BLaER1 treated with 17β-estradiol and CSF1 and Interleukin-3, amounts not matched to agents 10 nM and 100 nM (cell line): ENCODE results near the gene RTF2.
A peak's percentile ranks its signal among the peaks of the same experiment; 100 is the strongest.
"Not testable (repeated sequence)": the region's sequence is repeated elsewhere in the genome, so short reads cannot be mapped to it uniquely, and the experiment has no call there.

Experiments
- H3K27ac ChIP-seq, 11 experiments: shearing (Covaris generic); formaldehyde crosslinking; 2 replicates each; pipeline ENCODE4 v1.8.1; 2022
- H3K27me3 ChIP-seq, 11 experiments: shearing (Covaris generic); formaldehyde crosslinking; 2 replicates each; pipeline ENCODE4 v1.8.1; 2022
- H3K36me3 ChIP-seq, 11 experiments: shearing (Covaris generic); formaldehyde crosslinking; 2 replicates each; pipeline ENCODE4 v1.8.1; 2022
- H3K4me1 ChIP-seq, 10 experiments: shearing (Covaris generic); formaldehyde crosslinking; 2 replicates each; pipeline ENCODE4 v1.8.1; 2022
- H3K4me2 ChIP-seq, 11 experiments: shearing (Covaris generic); formaldehyde crosslinking; 2 replicates each; pipeline ENCODE4 v1.8.1; 2022
- H3K4me3 ChIP-seq, 10 experiments: shearing (Covaris generic); formaldehyde crosslinking; 2 replicates each; pipeline ENCODE4 v1.8.1; 2022
- H3K9ac ChIP-seq, 11 experiments: shearing (Covaris generic); formaldehyde crosslinking; 2 replicates each; pipeline ENCODE4 v1.8.1; 2022
- H3K9me3 ChIP-seq, 11 experiments: shearing (Covaris generic); formaldehyde crosslinking; replicated peaks in 1 of 11; 2 replicates each; pipeline ENCODE4 v1.8.1; 2022
- H4K20me1 ChIP-seq, 11 experiments: shearing (Covaris generic); formaldehyde crosslinking; 2 replicates each; pipeline ENCODE4 v1.8.1; 2022
- Cebpa-rat ChIP-seq, 11 experiments: shearing (Covaris generic); IDR thresholded peaks; 2 replicates each; pipeline ENCODE4 v1.8.1; 2022

The RTF2 gene

GRCh38 chr20:56517211-56517610, 48.8 kb downstream of the RTF2 start:
- H3K27ac ChIP-seq, result no peak overlapping the region
- H3K4me1 ChIP-seq, result no peaks in the 10 kb centered on the region
- TF ChIP-seq Cebpa-rat (IDR thresholded peaks at IDR 0.05), result no peak
- peaks cover 85 to 97% (median 91%) of the 10 kb centered on the region in 11 experiments for H3K36me3 ChIP-seq
- no peak overlapping the region for H3K4me2 ChIP-seq
- peaks cover 0 to 19% (median 5%) of the 10 kb centered on the region in 11 experiments; a peak in 9 of 22 replicates for H4K20me1 ChIP-seq
- no peaks in the 10 kb centered on the region for H3K27me3 ChIP-seq
- peaks cover 42 to 53% (median 46%) of the 10 kb centered on the region in 11 experiments for H3K9me3 ChIP-seq
- no peak overlapping the region for H3K4me3 ChIP-seq
- H3K9ac ChIP-seq, result no peak overlapping the region

DNA sequence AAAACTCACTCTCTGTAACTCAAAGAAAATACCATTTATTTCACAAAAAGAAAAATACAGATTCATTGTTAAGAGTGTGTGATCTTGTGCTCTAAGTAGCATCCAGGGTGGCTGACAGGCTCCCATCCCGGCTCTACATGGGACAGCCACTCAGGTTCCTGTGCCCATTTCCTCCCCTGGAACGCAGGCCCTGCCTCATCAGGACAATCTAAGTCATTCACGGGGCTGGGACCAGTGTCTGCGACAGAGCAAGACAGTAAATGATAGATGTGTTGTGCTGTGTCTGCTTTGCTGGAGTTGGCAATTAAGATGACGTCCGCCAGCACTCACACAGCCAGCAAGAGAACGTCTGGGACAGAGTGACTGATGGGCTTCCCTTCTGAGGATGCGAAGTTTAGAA, 49.2 kb downstream of the RTF2 start:
- Histone ChIP-seq H3K4me1 (no peaks in the 10 kb centered on the region), H3K36me3 (peaks cover 82 to 92% (median 87%) of the 10 kb centered on the region in 11 experiments), H3K9me3 (peaks cover 43 to 54% (median 48%) of the 10 kb centered on the region in 11 experiments), H3K27ac (no peak overlapping the region), H3K9ac (no peak overlapping the region), H3K27me3 (no peaks in the 10 kb centered on the region), H4K20me1 (peaks cover 0 to 15% (median 1%) of the 10 kb centered on the region in 11 experiments; a peak in 8 of 22 replicates), H3K4me3 (0 out of 20 replicates have a peak overlapping the region, but pooled peaks of 1 of the 10 experiments have one; percentile 15), H3K4me2 (no peak overlapping the region)
- no peak for TF ChIP-seq Cebpa-rat (IDR thresholded peaks at IDR 0.05)

- H3K27ac ChIP-seq, result no peak overlapping the region
- H3K9ac ChIP-seq, result no peak overlapping the region
- H3K9me3 ChIP-seq, result peaks cover 43 to 54% (median 49%) of the 10 kb centered on the region in 11 experiments
- TF ChIP-seq Cebpa-rat (IDR thresholded peaks at IDR 0.05), result no peak
- H3K4me2 ChIP-seq, result no peak overlapping the region
- peaks cover 0 to 10% (median 0%) of the 10 kb centered on the region in 11 experiments; a peak in 4 of 22 replicates for H4K20me1 ChIP-seq
- 0 out of 20 replicates have a peak overlapping the region, but pooled peaks of 1 of the 10 experiments have one; percentile 15 for H3K4me3 ChIP-seq
- H3K27me3 ChIP-seq, result no peaks in the 10 kb centered on the region
- H3K4me1 ChIP-seq, result no peaks in the 10 kb centered on the region
- peaks cover 77 to 87% (median 82%) of the 10 kb centered on the region in 11 experiments for H3K36me3 ChIP-seq
These were observed 49.7 kb downstream of the RTF2 start for GRCh38 chr20:56518126-56518525.

DNA sequence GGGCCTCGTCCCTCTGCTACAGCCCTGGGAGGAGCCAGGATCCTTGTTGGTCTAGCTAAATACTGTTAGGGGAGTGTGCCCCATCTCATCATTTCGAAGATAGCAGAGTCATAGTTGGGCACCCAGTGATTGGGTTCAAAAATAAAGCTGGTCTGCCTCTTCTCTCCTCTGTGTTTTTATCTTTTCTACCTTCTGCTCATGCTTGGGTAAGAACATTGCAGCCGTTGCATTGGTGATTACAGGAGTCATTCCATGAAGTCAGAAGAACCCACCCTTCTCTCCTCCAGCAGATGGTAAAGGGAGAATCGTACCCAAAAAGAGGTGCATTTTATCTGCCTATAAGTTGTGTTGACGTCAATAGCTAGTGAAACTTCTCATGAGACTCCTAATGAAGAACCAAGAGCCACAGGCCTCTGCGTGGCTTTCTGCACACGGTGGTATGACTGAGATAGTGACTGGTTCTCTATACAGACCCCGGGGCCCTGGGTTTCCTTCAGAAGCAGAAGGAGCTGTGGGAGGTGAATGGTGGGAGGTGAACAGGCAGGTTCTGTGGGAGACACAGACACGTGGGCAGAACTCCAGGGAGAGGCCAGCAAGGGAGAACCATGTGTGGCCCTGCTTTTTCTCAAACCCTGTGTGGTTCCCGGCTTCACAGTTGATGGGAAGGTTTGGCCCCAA, 50.4 kb downstream of the RTF2 start:
- Histone ChIP-seq H3K4me1 (no peaks in the 10 kb centered on the region), H3K27me3 (no peaks in the 10 kb centered on the region), H3K9me3 (peaks cover 43 to 54% (median 51%) of the 10 kb centered on the region in 11 experiments), H3K27ac (no peak overlapping the region), H3K4me2 (no peak overlapping the region), H4K20me1 (peaks cover 0 to 3% (median 0%) of the 10 kb centered on the region in 11 experiments; a peak in 1 of 22 replicates), H3K4me3 (0 out of 20 replicates have a peak overlapping the region, but pooled peaks of 2 of the 10 experiments have one; percentile 14 to 37), H3K9ac (no peak overlapping the region), H3K36me3 (peaks cover 70 to 80% (median 74%) of the 10 kb centered on the region in 11 experiments)
- TF ChIP-seq Cebpa-rat (IDR thresholded peaks at IDR 0.05), result no peak

- H3K4me3 ChIP-seq, result peak overlapping the region in 5 of 10 experiments; percentile 29 to 39 (median 37); a peak in 6 of 20 replicates
- no peak for TF ChIP-seq Cebpa-rat (IDR thresholded peaks at IDR 0.05)
- peaks cover 43 to 54% (median 51%) of the 10 kb centered on the region in 11 experiments for H3K9me3 ChIP-seq
- no peak overlapping the region for H3K4me2 ChIP-seq
- no peak overlapping the region for H3K9ac ChIP-seq
- no peak overlapping the region for H3K27ac ChIP-seq
- peaks cover 63 to 74% (median 68%) of the 10 kb centered on the region in 11 experiments for H3K36me3 ChIP-seq
- no peaks in the 10 kb centered on the region for H3K4me1 ChIP-seq
- H3K27me3 ChIP-seq, result no peaks in the 10 kb centered on the region
- H4K20me1 ChIP-seq, result no peaks in the 10 kb centered on the region
These were observed 51.1 kb downstream of the RTF2 start for GRCh38 chr20:56519551-56519950.

DNA sequence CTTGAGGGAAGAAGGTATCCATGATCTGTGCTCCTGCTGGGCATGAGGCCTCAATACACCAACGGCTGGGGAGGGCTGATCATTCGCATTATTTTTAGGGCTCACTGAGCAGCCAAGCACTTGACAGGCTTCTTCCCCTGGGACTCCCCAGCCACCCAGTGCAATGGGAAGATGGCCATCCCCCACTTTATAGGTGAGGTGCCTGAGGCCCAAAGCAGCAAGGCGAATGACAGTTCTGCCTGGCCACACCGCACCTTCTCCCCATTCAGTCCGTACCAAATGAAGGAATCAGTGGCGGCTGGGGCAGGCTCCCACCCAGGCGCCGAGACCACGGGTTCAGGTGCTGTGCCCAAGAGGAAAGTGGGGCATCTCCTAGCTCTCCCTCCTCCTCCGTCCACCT, 51.8 kb downstream of the RTF2 start:
- peak overlapping the region in 8 of 10 experiments; percentile 8 to 47 (median 36); a peak in 11 of 20 replicates for H3K4me3 ChIP-seq
- H4K20me1 ChIP-seq, result no peaks in the 10 kb centered on the region
- H3K36me3 ChIP-seq, result peaks cover 59 to 68% (median 64%) of the 10 kb centered on the region in 11 experiments
- H3K27ac ChIP-seq, result no peak overlapping the region
- no peaks in the 10 kb centered on the region for H3K4me1 ChIP-seq
- peaks cover 43 to 54% (median 51%) of the 10 kb centered on the region in 11 experiments for H3K9me3 ChIP-seq
- no peak overlapping the region for H3K4me2 ChIP-seq
- no peak for TF ChIP-seq Cebpa-rat (IDR thresholded peaks at IDR 0.05)
- H3K9ac ChIP-seq, result no peak overlapping the region
- no peaks in the 10 kb centered on the region for H3K27me3 ChIP-seq

DNA sequence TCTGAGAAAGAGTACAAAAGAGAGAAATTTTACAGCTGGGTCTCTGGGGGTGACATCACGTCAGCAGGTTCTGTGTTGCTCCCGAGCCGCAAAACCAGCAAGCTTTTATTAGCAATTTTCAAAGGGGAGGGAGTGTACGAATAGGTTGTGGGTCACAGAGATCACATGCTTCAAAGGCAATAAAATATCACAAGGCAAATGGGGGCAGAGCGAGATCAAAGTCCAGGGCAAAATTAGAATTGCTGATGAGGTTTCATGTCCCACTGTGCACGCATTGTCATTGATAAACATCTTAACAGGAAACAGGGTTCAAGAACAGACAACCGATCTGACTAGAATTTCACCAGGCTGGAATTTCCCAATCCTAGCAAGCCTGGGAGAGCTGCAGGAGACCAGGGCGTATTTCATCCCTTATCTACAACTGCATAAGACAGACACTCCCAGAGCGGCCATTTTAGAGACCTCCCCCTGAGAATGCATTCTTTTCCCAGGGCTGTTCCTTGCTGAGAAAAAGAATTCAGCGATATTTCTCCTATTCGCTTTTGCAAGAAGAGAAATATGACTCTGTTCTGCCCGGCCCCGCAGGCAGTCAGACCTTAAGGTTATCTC, 52.4 kb downstream of the RTF2 start:
- H3K9ac ChIP-seq, H3K4me2 ChIP-seq, H3K27me3 ChIP-seq, H4K20me1 ChIP-seq, H3K27ac ChIP-seq, H3K4me1 ChIP-seq: not testable (repeated sequence)
- peaks cover 43 to 54% (median 51%) of the 10 kb centered on the region in 11 experiments for H3K9me3 ChIP-seq
- peaks cover 57 to 66% (median 60%) of the 10 kb centered on the region in 11 experiments for H3K36me3 ChIP-seq
- peak overlapping the region in 4 of 10 experiments; percentile 34 to 47 (median 37); a peak in 4 of 20 replicates for H3K4me3 ChIP-seq

- Histone ChIP-seq H3K36me3 (peaks cover 43 to 53% (median 46%) of the 10 kb centered on the region in 11 experiments), H3K9ac (no peak overlapping the region), H3K4me2 (no peak overlapping the region), H3K27me3 (no peaks in the 10 kb centered on the region), H4K20me1 (no peaks in the 10 kb centered on the region), H3K9me3 (peaks cover 43 to 54% (median 50%) of the 10 kb centered on the region in 11 experiments), H3K4me1 (no peaks in the 10 kb centered on the region), H3K4me3 (no peak overlapping the region), H3K27ac (no peak overlapping the region)
- TF ChIP-seq Cebpa-rat (IDR thresholded peaks at IDR 0.05), result no peak
These were observed 53.9 kb downstream of the RTF2 start for GRCh38 chr20:56522311-56522710.

- peaks cover 22 to 36% (median 29%) of the 10 kb centered on the region in 11 experiments for H3K9me3 ChIP-seq
These were observed 56.0 kb downstream of the RTF2 start, which contains the start of gene FAM209A for GRCh38 chr20:56524444-56524843. Gene FAM209A (plus strand): TSS chr20:56524744. CDS start chr20:56524809, 65 bp downstream.

More at GRCh38 chr20:56524444-56524843, 56.0 kb downstream of the RTF2 start, which contains the start of gene FAM209A:
- not testable (repeated sequence) for H3K27ac ChIP-seq, H3K9ac ChIP-seq, H3K4me3 ChIP-seq, H3K27me3 ChIP-seq, H3K4me2 ChIP-seq, H4K20me1 ChIP-seq, H3K4me1 ChIP-seq
- peaks cover 22 to 32% (median 25%) of the 10 kb centered on the region in 11 experiments for H3K36me3 ChIP-seq
